GM19467 (cell line): ENCODE measurements around the gene ISY1.
"Not testable (repeated sequence)": the region's sequence is repeated elsewhere in the genome, so short reads cannot be mapped to it uniquely, and the experiment has no call there.

ENCODE experiments used
- ATAC-seq: cut with Tn5 transposase; IDR thresholded peaks from one replicate; pipeline ENCODE4 v1.9.1; 2021; ENCODE audit warnings: mild to moderate bottlenecking, moderate library complexity; ENCODE audit not compliant: unreplicated experiment

Gene ISY1

DNA sequence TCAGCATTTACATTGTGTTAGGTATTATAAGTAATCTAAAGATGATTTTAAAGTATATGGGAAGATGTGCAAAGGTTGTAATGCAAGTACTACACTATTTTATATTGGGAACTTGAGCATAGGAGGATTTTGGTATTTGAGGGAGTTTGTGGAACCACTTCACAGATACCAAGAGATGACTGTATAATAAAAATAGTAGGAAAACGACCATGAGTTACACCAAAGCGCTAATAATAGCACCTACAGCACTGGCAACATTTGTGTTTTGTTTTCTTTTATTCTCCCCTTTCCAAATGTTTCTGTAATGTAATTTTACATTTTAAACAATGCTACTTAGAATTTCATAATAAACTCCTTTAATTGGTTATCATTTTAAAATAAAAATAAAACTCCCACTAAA, 12.3 kb upstream of the ISY1 start:
- ATAC-seq, result no peak

DNA sequence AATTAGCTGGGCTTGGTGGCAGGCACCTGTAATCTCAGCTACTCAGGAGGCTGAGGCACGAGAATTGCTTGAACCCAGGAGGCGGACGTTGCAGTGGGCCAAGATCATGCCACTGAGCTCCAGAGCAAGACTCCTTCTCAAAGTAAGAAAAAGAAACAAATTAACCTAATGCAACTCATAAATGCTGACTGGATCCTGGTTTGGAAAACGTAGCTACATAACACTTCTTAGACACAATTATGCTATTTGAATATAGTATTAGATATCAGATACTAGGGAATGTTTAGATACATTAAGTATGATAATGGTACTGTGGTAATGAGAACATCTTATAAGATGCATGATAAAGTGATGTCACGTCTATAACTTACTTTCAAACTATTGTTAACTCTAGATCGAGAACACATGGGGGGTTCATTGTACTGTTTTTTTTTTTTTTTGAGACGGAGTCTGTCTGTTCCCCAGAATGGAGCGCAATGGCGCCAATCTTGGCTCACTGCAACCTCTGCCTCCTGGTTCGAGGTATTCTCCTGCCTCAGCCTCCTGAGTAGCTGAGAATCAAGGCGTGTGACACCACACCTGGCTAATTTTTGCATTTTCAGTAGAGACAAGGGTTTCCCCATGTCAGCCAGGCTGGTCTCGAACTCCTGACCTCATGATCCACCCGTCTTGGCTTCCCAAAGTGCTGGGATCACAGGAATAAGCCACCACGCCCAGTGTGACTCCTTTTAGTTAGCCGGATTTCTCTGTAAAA, 5.9 kb upstream of the ISY1 start:
- ATAC-seq, result no peak

DNA sequence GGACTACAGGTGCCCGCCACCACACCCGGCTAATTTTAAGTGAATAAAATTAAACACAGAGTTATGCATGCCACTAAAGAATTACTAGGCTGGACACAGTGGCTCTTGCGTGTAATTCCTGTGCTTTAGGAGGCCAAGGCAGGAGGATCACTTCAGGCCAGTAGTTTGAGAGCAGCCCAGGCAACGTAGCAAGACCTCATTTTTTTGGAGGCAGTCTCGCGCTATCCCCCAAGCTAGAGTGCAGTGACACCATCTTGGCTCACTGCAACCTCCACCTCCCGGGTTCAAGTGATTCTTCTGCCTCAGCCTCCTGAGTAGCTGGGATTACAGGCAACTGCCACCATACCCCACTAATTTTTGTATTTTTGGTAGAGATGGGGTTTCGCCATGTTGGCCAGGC, 4.7 kb upstream of the ISY1 start:
- ATAC-seq, result not testable (repeated sequence)

DNA sequence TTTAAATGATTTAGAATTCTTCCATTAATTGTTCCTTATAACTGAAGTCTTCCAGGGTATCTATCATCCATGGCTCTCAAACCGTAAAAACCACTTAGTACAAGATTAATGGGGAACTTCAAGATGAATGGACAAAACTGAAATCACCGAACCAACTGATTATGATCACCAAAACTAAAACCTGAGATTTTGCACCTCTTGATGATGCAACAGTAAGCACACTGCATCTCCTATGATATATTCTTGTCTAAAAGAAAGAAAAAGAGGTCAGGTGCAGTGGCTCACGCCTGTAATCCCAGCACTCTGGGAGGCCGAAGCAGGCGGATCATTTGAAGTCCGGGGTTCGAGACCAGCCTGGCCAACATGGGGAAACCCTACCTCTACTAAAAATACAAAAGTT, 3.6 kb upstream of the ISY1 start:
- no peak for ATAC-seq

DNA sequence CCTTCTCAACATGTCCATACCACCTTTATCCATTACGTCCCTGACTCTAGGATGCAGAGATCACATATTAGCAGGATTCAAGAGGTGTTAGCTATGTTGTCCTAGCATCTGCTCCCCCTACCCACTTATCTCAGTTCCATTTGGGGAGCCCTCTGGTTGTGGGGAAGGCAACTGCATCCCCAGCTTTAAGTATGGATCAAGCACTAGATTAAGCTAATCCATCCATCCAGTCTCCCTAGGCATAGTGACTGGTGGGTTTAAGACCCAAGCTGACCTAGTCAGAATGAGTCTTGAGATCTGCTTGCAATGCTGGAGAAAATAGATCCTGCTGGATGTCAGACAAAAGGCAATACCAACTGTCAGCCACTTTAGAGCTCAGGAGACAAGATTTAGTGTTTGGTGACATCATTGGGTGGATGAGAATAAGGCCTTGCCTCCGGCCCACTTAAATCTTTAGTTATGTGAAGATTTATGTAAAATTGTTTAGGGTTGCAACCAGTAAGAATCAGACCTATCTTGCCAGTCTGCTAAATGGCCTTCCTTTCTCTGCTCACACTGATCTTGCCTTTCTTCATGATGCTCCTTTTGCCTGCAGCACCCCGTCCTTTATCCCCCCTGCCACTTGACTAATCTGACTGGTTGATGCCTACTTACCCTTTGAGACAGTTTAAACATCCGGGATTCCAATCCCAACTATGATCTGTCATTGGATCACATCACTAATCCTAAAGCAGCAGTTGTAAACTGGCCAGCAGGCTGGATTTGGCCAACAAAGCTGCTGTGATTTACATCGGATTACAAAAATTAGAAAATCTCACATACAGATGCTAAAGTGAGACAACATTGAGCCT, 2.1 kb upstream of the ISY1 start:
- no peak for ATAC-seq

DNA sequence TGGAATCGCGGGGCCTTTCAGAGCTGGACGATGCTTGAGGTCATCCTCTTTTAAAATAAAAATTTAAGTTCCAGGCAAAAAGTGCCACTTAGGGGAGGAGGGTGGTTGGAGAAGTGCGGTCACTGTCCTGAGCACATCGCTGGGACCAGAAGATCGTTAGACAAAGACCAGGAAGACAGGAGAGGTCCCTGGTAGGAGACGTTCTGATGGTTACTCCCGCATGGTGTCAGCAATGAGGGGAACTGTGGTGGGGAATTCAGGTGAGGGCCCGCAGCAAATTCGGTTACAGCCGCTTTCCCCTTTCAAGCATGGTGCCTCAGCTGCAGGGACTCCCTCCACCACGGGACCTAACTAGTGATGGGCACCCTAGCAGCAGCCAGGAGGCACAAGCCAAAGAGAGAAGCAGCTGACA, 1.0 kb upstream of the ISY1 start:
- no peak for ATAC-seq

DNA sequence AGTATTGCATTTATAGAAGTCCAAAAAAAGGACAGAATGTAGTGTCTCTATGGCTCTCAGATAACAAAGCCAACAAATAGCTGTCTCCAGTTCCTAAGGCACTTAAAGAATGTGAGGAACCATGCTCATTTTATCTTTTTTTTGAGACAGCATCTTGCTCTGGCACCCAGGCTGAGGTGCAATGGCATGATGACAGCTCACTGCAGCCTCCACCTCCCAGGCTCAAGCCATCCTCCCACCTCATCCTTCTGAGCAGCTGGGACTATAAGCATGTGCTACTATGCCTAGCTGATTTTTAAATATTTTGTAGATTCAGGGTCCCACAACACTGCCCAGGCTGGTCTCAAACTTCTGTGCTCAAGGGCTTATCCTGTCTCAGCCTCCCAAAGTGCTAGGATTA, 16.1 kb downstream of the ISY1 start:
- no peak for ATAC-seq

DNA sequence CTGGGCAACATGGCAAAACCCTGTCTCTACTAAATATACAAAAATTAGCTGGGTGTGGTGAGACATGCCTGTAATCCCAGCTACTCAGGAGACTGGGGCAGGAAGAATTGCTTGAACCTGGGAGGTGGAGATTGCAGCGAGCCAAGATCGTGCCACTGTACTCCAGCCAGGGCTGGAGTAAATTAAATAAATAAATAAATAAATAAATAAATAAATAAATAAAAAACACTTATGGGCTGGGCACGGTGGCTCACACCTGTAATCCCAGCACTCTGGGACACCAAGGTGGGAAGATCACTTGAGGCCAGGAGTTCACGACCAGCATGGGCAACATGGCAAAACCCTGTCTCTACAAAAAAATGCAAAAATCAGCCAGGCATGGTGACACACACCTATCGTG, 19.9 kb downstream of the ISY1 start:
- not testable (repeated sequence) for ATAC-seq

DNA sequence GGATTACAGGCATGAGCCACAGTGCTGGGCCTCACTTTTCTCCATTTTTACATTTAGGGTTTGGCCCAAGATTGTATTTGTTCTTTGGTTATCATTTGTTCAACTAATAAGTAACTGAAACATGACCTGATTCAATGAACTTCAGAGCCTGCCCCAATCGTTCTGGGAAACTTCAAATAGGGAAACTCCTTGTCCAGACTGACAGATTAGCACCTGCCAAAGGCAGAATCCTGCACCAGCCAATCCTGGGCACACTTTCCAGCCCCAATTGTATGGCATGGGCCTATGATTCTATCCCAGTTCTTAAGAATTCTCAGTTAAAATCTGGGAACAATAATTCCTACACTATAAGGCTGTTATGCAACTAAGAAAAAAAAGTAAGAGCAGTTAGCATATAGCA, 21.0 kb downstream of the ISY1 start:
- no peak for ATAC-seq

DNA sequence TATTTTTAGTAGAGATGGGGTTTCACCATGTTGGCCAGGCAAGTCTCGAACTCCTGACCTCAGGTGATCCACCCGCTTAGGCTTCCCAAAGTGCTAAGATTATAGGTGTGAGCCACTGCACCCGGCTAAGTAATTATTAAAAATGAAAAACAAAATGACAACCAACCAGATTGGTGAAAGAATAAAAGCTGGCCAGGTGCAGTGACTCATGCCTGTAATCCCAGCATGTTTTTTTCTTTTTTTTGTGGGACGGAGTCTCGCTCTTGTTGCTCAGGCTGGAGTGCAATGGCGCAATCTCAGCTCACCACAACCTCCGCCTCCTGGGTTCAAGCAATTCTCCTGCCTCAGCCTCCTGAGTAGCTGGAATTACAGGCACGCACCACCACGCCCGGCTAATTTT, 24.6 kb downstream of the ISY1 start:
- not testable (repeated sequence) for ATAC-seq

DNA sequence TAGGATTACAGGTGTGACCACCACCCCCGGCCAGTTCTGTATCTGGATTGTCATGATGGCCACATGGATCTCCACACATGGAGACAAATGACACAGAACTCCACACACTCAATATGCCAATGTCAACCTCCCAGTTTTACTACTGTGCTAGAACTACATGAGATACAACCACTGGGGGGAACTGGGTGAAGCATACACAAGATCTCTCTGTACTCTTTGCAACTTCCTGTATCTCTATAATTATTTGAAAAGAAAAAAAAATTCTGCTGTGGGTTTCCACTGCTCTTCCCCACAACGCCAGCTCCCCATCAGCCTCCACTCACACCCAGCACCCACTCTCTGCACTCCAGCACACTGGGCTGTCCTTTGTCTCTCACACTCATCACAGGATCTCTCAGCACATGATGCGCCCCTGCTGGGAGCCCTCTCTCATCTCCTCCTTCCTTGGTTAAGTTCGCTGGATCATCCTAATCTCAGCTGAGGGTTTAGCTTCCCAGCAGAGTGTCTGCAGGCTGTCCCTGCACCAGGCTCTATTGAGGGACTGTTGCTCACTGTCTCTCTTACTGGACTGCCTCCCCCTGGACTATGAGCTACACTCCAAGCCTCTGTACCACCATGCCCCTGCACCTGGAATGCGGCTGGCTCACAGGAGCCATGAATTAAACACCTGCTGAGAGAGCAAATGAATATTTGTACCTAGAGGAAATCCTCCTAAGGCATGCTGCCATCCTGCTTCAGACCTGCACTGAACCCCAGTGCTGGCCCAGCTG, 28.6 kb downstream of the ISY1 start:
- no peak for ATAC-seq

DNA sequence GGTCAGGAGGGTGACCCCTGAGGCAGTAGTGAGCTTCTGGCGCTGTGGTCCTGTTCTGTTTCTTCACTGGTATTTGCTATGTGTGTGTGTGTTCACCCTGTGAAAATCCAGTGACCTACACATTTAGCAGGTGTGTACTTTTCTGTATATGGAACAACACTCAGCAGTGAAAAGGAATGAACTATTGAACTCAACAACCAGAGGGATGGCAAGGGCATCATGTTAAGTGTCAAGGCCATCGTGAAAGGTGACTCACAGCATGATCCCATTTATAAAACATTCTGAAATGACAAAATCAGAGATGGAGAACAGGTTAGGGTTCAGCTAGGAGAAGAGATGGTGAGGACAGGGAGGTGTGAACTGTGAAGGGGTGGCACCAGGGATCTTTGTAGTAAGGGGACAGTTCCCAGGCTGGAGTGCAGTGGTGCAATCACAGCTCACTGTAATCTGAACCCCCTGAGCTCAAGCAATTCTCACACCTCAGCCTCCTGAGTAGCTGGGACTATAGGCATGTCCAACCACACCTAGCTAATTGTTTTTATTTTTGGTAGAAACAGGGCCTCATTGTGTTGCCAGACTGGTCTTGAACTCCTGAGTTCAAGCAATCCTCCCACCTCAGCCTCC, 29.3 kb downstream of the ISY1 start:
- no peak for ATAC-seq

DNA sequence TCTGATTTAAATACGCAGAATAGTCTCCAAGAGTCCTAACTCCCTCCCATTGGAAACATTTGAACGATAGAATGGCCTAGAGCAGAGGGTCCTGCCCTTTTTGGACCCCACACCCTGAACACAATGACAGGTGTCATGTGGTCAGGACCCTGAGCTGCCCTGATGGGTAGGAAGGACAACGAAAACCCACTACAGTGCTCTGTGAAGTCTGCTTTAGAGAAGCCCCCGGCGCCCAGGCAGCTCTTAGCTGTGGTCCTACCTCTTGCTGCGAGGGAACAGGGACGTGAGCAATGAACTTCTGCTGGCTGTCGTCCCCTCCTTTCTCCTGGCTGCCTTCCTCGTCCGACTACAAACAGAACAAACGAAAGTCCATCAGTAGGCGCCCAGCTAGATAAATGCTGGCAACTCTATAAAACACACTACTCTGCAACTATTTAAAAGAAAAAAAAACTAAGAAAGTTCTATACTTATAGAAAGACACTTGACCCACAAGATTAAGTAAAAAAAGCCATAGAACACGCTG, 30.5 kb downstream of the ISY1 start:
- no peak for ATAC-seq

DNA sequence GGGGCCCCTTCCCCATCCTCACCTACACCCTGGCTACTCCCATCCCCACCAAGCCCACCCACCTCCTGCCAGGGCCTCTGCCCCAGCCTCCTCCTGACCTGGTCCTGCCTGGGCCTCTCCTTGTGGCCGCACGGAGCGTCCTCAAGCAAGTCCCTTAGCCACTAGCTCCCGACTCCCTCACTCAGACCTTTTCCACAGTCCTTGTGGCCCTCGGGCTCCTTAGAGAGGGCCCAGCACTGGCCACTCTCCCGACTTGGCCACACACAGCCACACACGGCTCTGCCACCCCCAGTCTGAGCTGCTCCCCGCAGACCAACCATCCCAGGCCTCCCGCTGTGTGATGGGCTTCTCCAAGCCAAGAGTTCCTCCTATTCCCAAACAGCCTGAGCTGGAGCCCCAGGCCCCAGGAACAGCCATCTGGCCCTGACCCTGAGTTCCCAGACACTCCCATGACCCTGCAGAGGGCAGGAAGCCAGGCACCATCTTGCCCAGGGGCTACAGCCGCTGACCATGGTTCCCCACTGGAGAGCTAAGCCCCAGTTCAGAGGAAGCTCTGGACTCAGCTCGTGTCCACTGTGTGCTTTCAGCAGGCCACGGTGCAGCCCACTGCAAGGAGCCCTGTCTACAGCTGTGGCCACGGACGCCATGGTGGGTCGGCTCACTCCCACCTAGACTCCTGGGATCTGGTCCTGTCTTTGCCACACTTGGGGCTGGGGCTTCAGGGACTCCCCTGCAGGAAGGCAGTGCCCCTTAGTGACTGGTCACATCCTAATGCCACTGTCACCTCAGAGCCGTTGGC, 32.3 kb downstream of the ISY1 start:
- ATAC-seq, result no peak

DNA sequence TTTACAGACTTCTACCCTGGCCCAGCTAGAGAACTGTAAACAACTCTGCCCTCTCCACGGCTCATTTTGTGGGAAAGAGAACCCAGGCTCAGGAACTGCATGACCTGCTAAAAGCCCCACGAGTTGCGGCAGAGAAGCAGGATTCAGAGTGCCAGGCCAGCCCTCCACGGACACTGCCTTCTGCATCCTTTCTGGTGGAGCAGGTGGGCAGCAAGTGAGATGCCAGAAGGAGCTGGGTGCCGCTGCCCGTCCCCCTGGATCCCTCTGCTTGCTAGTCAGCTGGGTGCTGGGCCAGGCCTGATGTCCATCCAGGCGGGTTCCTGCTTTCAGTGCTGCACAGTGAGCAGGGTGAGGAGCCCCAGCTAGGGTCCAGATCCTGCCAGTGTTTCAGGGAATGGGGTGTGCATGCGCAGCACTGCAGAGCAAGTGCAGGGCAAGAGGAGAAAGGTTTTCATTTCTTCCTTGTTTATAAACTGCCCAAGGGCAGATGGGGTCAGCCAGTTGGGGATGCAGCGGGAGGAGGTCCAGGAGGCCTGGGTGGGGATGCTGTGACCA, 34.1 kb downstream of the ISY1 start:
- no peak for ATAC-seq

DNA sequence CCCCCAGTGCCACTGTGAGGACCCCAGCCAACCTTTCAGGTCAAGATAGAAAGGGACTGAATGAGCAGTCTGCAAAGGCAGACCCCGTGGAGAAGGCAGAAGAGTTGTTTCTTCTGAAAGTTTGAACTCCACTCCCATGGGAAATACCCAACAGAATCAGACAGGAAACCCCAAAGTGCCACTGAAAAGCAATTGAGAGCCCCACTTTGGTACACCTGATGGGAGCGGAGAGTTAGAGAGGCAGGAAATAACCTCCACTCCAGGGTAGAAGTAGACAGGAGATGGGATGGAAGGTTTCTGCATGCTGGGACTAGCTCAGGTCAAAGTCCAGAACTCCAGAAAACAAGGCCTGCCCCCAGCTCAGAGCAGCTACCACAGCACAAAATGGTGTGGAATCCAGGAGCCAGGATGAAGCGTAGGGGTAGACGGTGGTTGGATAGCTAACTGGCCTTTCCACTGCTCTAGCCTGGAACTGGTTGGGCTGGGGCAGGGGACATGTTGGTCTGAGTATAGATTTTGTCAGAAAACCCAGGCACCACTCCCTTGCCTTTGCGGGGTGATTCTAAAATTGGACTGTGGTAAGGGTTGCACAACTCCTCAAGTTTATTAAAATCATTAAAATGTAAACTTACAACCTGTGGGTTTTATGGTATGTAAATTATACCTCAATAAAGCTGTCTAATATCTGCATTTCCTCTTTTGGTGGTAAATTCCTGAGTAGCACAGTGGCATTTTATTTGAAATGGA, 37.4 kb downstream of the ISY1 start:
- ATAC-seq, result no peak

DNA sequence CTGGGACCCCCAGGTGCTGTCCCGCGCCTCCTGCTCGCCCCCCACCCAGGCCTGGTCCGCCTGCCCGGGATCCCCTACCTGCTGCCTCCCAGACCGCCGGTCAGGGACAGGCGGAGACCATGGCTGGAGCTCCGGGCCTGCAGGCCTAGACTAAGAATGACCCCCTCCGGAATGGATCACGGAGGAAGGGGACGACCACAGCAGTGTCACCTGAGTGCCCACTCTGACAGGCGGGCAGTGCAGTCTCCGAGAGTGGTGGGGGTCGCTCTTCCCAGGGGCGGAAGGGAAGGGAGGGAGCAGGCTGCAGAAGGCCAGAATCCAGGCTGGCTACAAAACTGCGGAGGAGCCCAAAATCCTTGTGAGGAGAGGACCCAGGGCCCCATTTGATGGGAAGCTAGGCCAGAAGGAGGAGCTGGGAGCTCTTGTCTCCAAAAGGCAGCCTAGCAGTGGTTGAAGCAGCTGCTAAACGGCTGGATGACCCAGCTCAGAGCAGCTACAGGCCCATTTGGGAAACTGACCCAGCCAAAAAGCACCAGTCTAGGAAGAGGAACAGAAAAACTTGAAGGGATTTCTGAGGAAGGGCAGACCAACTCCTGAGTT, 38.4 kb downstream of the ISY1 start:
- no peak for ATAC-seq

DNA sequence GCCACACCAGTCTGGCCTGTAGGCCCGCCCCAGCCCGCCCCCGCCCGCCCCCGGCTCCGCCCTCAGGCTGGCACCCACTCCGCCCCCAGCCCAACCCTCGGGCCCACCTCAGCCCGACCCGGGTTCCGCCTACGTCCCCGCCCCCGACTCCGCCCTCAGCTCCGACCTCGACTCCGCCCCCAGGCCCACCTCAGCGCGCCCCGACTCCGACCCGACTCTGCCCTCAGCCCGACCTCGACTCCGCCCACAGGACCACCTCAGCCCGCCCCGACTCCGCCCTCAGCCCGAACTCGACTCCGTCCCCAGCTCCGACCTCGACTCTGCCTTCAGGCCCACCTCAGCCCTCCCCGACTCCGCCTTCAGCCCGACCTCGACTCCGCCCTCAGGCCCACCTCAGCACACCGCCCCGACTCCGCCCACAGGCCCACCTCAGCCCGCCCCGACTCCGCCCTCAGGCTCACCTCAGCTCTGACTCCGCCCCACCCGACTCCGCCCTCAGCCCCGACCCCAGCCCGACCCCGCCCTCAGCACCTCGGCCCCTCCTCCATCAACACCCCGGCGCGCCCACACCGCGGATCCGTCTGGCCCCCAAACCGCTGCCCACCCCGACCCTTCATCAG, 39.0 kb downstream of the ISY1 start, which contains the start of gene RAB43:
RAB43 (minus strand) TSS at position 13 of the 620 bp plus-strand sequence. CDS start 315 bp downstream, outside the sequence.
- ATAC-seq, result peak; percentile 42
